OCI-LY7 (cell line): ENCODE results near the gene NEO1.

ENCODE experiments used
- CTCF ChIP-seq: fragments of 200-600 bp; sonication (generic); conservative IDR thresholded peaks from 2 replicates; pipeline ENCODE4 v1.5.1; 2014; ENCODE audit warnings: mild to moderate bottlenecking, antibody characterized with exemption, low read length, moderate library complexity, mixed read lengths
- EZH2phosphoT487 ChIP-seq: fragments of 200-600 bp; sonication (generic); IDR thresholded peaks from 2 replicates; pipeline ENCODE4 v1.6.1; 2018; ENCODE audit warnings: low read depth, borderline replicate concordance, mild to moderate bottlenecking, mixed run types, antibody characterized with exemption, low read length, moderate library complexity, mixed read lengths

GRCh38 chr15:73268457-73268856 is 216.2 kb downstream of the NEO1 start:
- no peak for TF ChIP-seq EZH2phosphoT487
- TF ChIP-seq CTCF = no peak
